Activated T-cell treated with anti-CD3 and anti-CD28 coated beads, Interleukin-2, amount 50 U/mL, for 72 hours (primary cell): ENCODE measurements around the gene COMT. TPM values are rescaled to one million over a fixed set of nuclear protein-coding genes. Genes with fewer than 3 reads are reported as not detected.
A peak's percentile ranks its signal among the peaks of the same experiment; 100 is the strongest.
"Not testable (repeated sequence)": the region's sequence is repeated elsewhere in the genome, so short reads cannot be mapped to it uniquely, and the experiment has no call there.

Experiments
- ATAC-seq, 2 donors: fragments of 150-1000 bp; cut with Tn5 transposase; replicated peaks in 1 of 2; 2 replicates each; pipeline ENCODE4 v1.10.0; 2021; ENCODE audit warnings: moderate library complexity in 2 of 2, mild to moderate bottlenecking in 1 of 2
- DNase-seq, 2 donors: peaks; one replicate each; pipeline ENCODE4 v3.0.0; 2021 to 2022; ENCODE audit warnings: mixed read lengths in 1 of 2
- H3K27ac Mint-ChIP-seq: one replicate; pipeline ENCODE4 v1.8.0; 2022; ENCODE audit warnings: mild to moderate bottlenecking, moderate library complexity, mixed read lengths
- H3K27me3 Mint-ChIP-seq: one replicate; pipeline ENCODE4 v1.8.0; 2022; ENCODE audit warnings: low read depth, mixed read lengths
- H3K36me3 Mint-ChIP-seq, 2 donors: one replicate each; pipeline ENCODE4 v1.8.0; 2022; ENCODE audit warnings: mixed read lengths in 2 of 2, mild to moderate bottlenecking in 1 of 2; ENCODE audit not compliant: insufficient read depth in 2 of 2
- H3K4me1 Mint-ChIP-seq: one replicate; pipeline ENCODE4 v1.8.0; 2022; ENCODE audit warnings: low read depth, mixed read lengths
- H3K4me3 Mint-ChIP-seq, 2 donors: one replicate each; pipeline ENCODE4 v1.8.0; 2022; ENCODE audit warnings: mild to moderate bottlenecking in 2 of 2, mixed read lengths in 2 of 2, moderate library complexity in 2 of 2
- H3K9me3 Mint-ChIP-seq, 2 donors: one replicate each; pipeline ENCODE4 v1.8.0; 2022; ENCODE audit warnings: mixed read lengths in 2 of 2
- total RNA-seq, 2 donors: library from RNA; stranded (reverse); gene quantifications; one replicate each; pipeline ENCODE4 v1.2.3, GENCODE V29; 2022

The COMT gene
- total RNA-seq, 2 donors from 2014 or later: 97.4 to 101 TPM

- ATAC-seq (no peak), DNase-seq (no peak)
- H3K9me3 Mint-ChIP-seq: no peaks in the 10 kb centered on the region
- peaks cover under 1% of the 10 kb centered on the region for H3K4me1 Mint-ChIP-seq
- no peak overlapping the region for H3K4me3 Mint-ChIP-seq
- H3K27ac Mint-ChIP-seq: no peak overlapping the region
- no peaks in the 10 kb centered on the region for H3K36me3 Mint-ChIP-seq
- H3K27me3 Mint-ChIP-seq: no peaks in the 10 kb centered on the region
Measured at GRCh38 chr22:19902245-19902715, 39.3 kb upstream of the COMT start.

GRCh38 chr22:19903031-19903430 lies 38.5 kb upstream of the COMT start:
- no peak overlapping the region for H3K4me3 Mint-ChIP-seq

GRCh38 chr22:19903513-19903912 lies 38.1 kb upstream of the COMT start:
- Mint-ChIP-seq H3K27me3 (no peaks in the 10 kb centered on the region), H3K27ac (no peak overlapping the region)
- ATAC-seq: no peak

More at GRCh38 chr22:19903031-19903430, 38.5 kb upstream of the COMT start:
- H3K9me3 Mint-ChIP-seq: no peaks in the 10 kb centered on the region
- H3K27me3 Mint-ChIP-seq: no peaks in the 10 kb centered on the region
- H3K27ac Mint-ChIP-seq: no peak overlapping the region
- no peaks in the 10 kb centered on the region for H3K4me1 Mint-ChIP-seq
- no peaks in the 10 kb centered on the region for H3K36me3 Mint-ChIP-seq
- no peak for ATAC-seq
- no peak for DNase-seq

GRCh38 chr22:19904174-19904856 lies 37.3 kb upstream of the COMT start:
- Mint-ChIP-seq H3K27me3 (no peaks in the 10 kb centered on the region), H3K36me3 (no peaks in the 10 kb centered on the region), H3K9me3 (no peaks in the 10 kb centered on the region), H3K4me3 (no peak overlapping the region), H3K27ac (no peak overlapping the region), H3K4me1 (no peaks in the 10 kb centered on the region)
- ATAC-seq (no peak), DNase-seq (no peak)

More at GRCh38 chr22:19903513-19903912, 38.1 kb upstream of the COMT start:
- H3K4me1 Mint-ChIP-seq: no peaks in the 10 kb centered on the region
- no peaks in the 10 kb centered on the region for H3K36me3 Mint-ChIP-seq
- H3K9me3 Mint-ChIP-seq: no peaks in the 10 kb centered on the region
- DNase-seq: no peak
- no peak overlapping the region for H3K4me3 Mint-ChIP-seq

GRCh38 chr22:19904935-19905334 lies 36.6 kb upstream of the COMT start:
- Mint-ChIP-seq H3K36me3 (no peaks in the 10 kb centered on the region), H3K27ac (no peak overlapping the region), H3K4me3 (no peak overlapping the region), H3K4me1 (peaks cover 6% of the 10 kb centered on the region), H3K9me3 (no peaks in the 10 kb centered on the region), H3K27me3 (no peaks in the 10 kb centered on the region)
- ATAC-seq: no peak
- no peak for DNase-seq

- Mint-ChIP-seq H3K27me3 (no peaks in the 10 kb centered on the region), H3K9me3 (no peaks in the 10 kb centered on the region), H3K36me3 (no peaks in the 10 kb centered on the region), H3K4me1 (peaks cover 8% of the 10 kb centered on the region), H3K4me3 (no peak overlapping the region), H3K27ac (no peak overlapping the region)
- ATAC-seq: no peak
- no peak for DNase-seq
Measured at GRCh38 chr22:19905347-19906276, 36.0 kb upstream of the COMT start.

- not testable (repeated sequence) for H3K4me3 Mint-ChIP-seq, H3K9me3 Mint-ChIP-seq, DNase-seq, H3K27ac Mint-ChIP-seq, ATAC-seq, H3K36me3 Mint-ChIP-seq, H3K27me3 Mint-ChIP-seq, H3K4me1 Mint-ChIP-seq
Measured at GRCh38 chr22:19906864-19907263, 34.7 kb upstream of the COMT start.

GRCh38 chr22:19907902-19908301 lies 33.7 kb upstream of the COMT start:
- H3K4me3 Mint-ChIP-seq, ATAC-seq, H3K4me1 Mint-ChIP-seq, DNase-seq, H3K27me3 Mint-ChIP-seq, H3K27ac Mint-ChIP-seq, H3K36me3 Mint-ChIP-seq, H3K9me3 Mint-ChIP-seq: not testable (repeated sequence)

GRCh38 chr22:19909350-19910179 lies 32.0 kb upstream of the COMT start:
- Mint-ChIP-seq H3K27ac (peak overlapping the region; percentile 13), H3K36me3 (peaks cover 3 to 7% of the 10 kb centered on the region in 2 donors), H3K4me1 (peaks cover 8% of the 10 kb centered on the region), H3K27me3 (no peaks in the 10 kb centered on the region), H3K9me3 (no peaks in the 10 kb centered on the region), H3K4me3 (no peak overlapping the region)
- DNase-seq (peak; percentile 82), ATAC-seq (peak; percentile 88 to 89)

GRCh38 chr22:19910180-19910744 lies 31.3 kb upstream of the COMT start:
- no peak overlapping the region for H3K4me3 Mint-ChIP-seq
- H3K4me1 Mint-ChIP-seq: peaks cover 8% of the 10 kb centered on the region
- no peak for DNase-seq
- peak in 1 of 2 donors; percentile 4 for ATAC-seq
- no peak overlapping the region for H3K27ac Mint-ChIP-seq
- no peaks in the 10 kb centered on the region for H3K9me3 Mint-ChIP-seq
- peaks cover 6 to 9% of the 10 kb centered on the region in 2 donors for H3K36me3 Mint-ChIP-seq
- no peaks in the 10 kb centered on the region for H3K27me3 Mint-ChIP-seq

GRCh38 chr22:19911540-19912270 lies 29.9 kb upstream of the COMT start:
- DNase-seq (no peak), ATAC-seq (no peak)
- peaks cover 8% of the 10 kb centered on the region for H3K4me1 Mint-ChIP-seq
- no peaks in the 10 kb centered on the region for H3K27me3 Mint-ChIP-seq
- H3K27ac Mint-ChIP-seq: no peak overlapping the region
- no peak overlapping the region for H3K4me3 Mint-ChIP-seq
- H3K36me3 Mint-ChIP-seq: peaks cover 6 to 11% of the 10 kb centered on the region in 2 donors
- H3K9me3 Mint-ChIP-seq: no peaks in the 10 kb centered on the region
